Fibroblast of lung (primary cell): ENCODE results near the gene IGFBP1.

Experiments used
- EZH2 ChIP-seq: IDR thresholded peaks from 2 replicates; pipeline ENCODE4 v1.5.1; 2012; ENCODE audit warnings: low read length, control low read depth, mild to moderate bottlenecking; ENCODE audit errors: missing control alignments
- TF ChIP-seq, protein P1 (sequence below), 2 donors: IDR thresholded peaks in 1 of 2; conservative IDR thresholded peaks in 1 of 2; 1 replicate in 1 of 2; 2 replicates in 1 of 2; pipeline ENCODE4 v1.5.1; 2011 to 2012; ENCODE audit warnings: low read length in 2 of 2, control low read depth in 1 of 2, inconsistent platforms in 1 of 2, low read depth in 1 of 2, mild to moderate bottlenecking in 1 of 2

- TF ChIP-seq, protein P1, sequence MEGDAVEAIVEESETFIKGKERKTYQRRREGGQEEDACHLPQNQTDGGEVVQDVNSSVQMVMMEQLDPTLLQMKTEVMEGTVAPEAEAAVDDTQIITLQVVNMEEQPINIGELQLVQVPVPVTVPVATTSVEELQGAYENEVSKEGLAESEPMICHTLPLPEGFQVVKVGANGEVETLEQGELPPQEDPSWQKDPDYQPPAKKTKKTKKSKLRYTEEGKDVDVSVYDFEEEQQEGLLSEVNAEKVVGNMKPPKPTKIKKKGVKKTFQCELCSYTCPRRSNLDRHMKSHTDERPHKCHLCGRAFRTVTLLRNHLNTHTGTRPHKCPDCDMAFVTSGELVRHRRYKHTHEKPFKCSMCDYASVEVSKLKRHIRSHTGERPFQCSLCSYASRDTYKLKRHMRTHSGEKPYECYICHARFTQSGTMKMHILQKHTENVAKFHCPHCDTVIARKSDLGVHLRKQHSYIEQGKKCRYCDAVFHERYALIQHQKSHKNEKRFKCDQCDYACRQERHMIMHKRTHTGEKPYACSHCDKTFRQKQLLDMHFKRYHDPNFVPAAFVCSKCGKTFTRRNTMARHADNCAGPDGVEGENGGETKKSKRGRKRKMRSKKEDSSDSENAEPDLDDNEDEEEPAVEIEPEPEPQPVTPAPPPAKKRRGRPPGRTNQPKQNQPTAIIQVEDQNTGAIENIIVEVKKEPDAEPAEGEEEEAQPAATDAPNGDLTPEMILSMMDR (conservative IDR thresholded peaks at IDR 0.05 in 1 of 2, IDR thresholded peaks at IDR 0.05 in 1 of 2; ENCODE audit: low read depth in 1 of 2, low read length in 2 of 2) = no peak
- no peak for TF ChIP-seq EZH2
Measured at GRCh38 chr7:45910855-45911254, 22.6 kb downstream of the IGFBP1 start.
